Heart left ventricle (tissue), 16 donors: ENCODE results near the gene EIF5A2. TPM values are rescaled to one million over a fixed set of nuclear protein-coding genes. Genes with fewer than 3 reads are reported as not detected.

Experiments used
- ATAC-seq, 4 donors: fragments of 200-7000 bp; cut with Tn5 transposase; one replicate each; pipeline ENCODE4 v1.9.1; 2020 to 2022; ENCODE audit warnings: moderate library complexity in 4 of 4, mild to moderate bottlenecking in 3 of 4, moderate number of reproducible peaks in 1 of 4
- DNase-seq, 5 donors: peaks; one replicate each; pipeline ENCODE4 v3.0.0-alpha.2; 2020
- H3K27ac ChIP-seq, 12 donors: fragments of 200-600 bp; sonication (generic) in 4 of 12; one replicate each; pipeline versions ENCODE4 v1.5.0 to v1.8.0; 2016 to 2022; ENCODE audit warnings: mild to moderate bottlenecking in 2 of 12
- H3K27me3 ChIP-seq, 9 donors: fragments of 200-600 bp; sonication (generic) in 2 of 9; one replicate each; pipeline versions ENCODE4 v1.5.1 to v1.8.0; 2016 to 2022; ENCODE audit warnings: mild to moderate bottlenecking in 3 of 9
- H3K36me3 ChIP-seq, 9 donors: fragments of 200-600 bp; sonication (generic) in 2 of 9; one replicate each; pipeline versions ENCODE4 v1.5.0 to v1.8.0; 2018 to 2022; ENCODE audit warnings: mild to moderate bottlenecking in 2 of 9
- H3K4me1 ChIP-seq, 12 donors: fragments of 200-600 bp; sonication (generic) in 4 of 12; one replicate each; pipeline versions ENCODE4 v1.5.0 to v1.8.0; 2016 to 2022; ENCODE audit warnings: mild to moderate bottlenecking in 3 of 12
- H3K4me3 ChIP-seq, 12 donors: fragments of 200-600 bp; sonication (generic) in 4 of 12; one replicate each; pipeline versions ENCODE4 v1.5.0 to v1.8.0; 2017 to 2022; ENCODE audit warnings: mild to moderate bottlenecking in 9 of 12, moderate library complexity in 4 of 12
- H3K9me3 ChIP-seq, 12 donors: fragments of 200-600 bp; sonication (generic) in 4 of 12; one replicate each; pipeline versions ENCODE4 v1.5.0 to v1.8.0; 2016 to 2022; ENCODE audit warnings: mild to moderate bottlenecking in 1 of 12
- POLR2A ChIP-seq, 2 donors: fragments of 450-650 bp; IDR thresholded peaks; one replicate each; pipeline ENCODE4 v1.6.1; 2017; ENCODE audit warnings: antibody characterized with exemption in 2 of 2, mild to moderate bottlenecking in 2 of 2, moderate library complexity in 2 of 2
- WGBS, 4 donors: extraction: QIAGEN DNeasy Blood & Tissue Kit in 2 of 4; methylation state at CpG; one replicate each; pipeline versions ENCODE4 v1.1.5 to v1.1.7; 2013 to 2018; 5-methylcytosine and 5-hydroxymethylcytosine counted together
- intact Hi-C, 10 donors: fragments of 100-400 bp; cut with DNase I; formaldehyde crosslinking; loops; one replicate each; pipeline versions ENCODE4 v1.11.1 to v1.14.2; 2022
- polyA plus RNA-seq, 2 donors: library from polyadenylated mRNA; stranded (reverse); fragments of 200-250 nt; gene quantifications; one replicate each; pipeline ENCODE4 v1.2.3, GENCODE V29; 2013
- total RNA-seq, 9 donors: library from RNA; depleted of rRNA in 2 of 9; stranded (reverse); fragments of >200 nt in 2 of 9; fragmentation: NEBNext Ultra II Directional in 3 of 9; extraction: Animal tissue kit (Norgen Biotek cat#: 25700) in 3 of 9; gene quantifications; one replicate each; pipeline versions ENCODE4 v1.1.0 to v1.2.4, GENCODE V29; 2016 to 2023
- TF ChIP-seq, protein P1 (sequence below), 12 donors: fragments of 200-600 bp; sonication (generic) in 4 of 12; IDR thresholded peaks; one replicate each; pipeline versions ENCODE4 v1.5.0 to v1.8.0; 2018 to 2022; ENCODE audit warnings: antibody characterized with exemption in 12 of 12, mild to moderate bottlenecking in 5 of 12
- donor health status: ischemic (EF 13 %, LVEDD 7.1; RV severe dilation, severe dysfunction).
- donor health status: healthy with polysubstance abuse.
- donor health status: DM: no; HTN: yes; CAD: no.
- donor health status: DM: no; HTN: no; CAD: no.
- donor health status: ischemic (EF 25% LVEDD 6.9; RV normal size, moderate dysfunction).
- donor health status: ischemic (EF 25% LVEDD 5.7; RV mildly dilated, moderate dysfunction).
- donor health status: healthy.
- donor health status: DM: yes; HTN: yes; CAD: no.
- donor health status: ischemic (EF 35%, LVEDD 5.7; RV mildly dilated, moderate dysfunction).
- donor health status: nonischemic (EF 11% LVEDD 7.7; RV severe dilation, severe dysfunction).
- donor health status: DM: yes; HTN: yes; CAD: no.
- donor health status: PGD.
- donor health status: ischemic (EF 29% LVEDD 5.4; RV normal size, mild dysfunction).
- donor health status: nonischemic (EF 23%, LVEDD 6.1; RV moderate dilation, normal function).

Gene EIF5A2
- total and polyA plus RNA-seq, 11 donors = 1.6 to 13.9 (median 8.4) TPM

DNA sequence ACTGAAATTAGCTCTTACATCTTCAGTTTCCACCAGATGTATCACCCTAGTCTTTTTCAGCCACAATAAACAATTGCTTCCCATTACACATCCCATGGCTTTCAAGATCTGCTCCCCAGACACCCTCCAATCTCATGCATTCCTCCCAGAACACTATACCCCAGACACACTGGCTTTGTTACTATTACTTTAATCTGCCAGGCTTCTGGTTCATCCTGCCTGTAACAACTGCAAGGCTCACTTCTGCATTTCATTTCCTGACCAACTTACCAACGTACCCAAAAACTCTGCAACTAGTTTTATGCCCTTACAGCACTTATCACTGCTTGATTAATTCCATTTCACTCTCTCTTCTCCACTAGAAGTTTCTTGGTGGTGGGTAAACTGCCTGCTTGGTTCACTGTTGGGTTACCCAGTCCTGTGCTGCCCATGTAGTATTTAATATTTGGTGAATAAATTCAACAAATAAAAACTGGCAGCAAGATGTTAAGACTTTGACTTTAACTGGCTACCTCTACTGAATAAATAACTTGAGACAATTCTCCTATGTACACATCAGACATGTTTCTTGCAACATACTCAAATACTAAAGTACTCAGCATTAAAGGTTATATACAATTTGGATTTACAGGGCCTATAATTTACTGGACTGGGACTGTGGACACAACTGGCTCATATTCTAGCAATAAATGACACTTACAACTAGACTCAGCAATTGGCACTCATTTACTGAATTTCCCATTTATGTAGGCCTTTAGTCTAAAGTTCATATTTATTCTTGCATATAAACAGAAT, 41.1 kb downstream of the EIF5A2 start:
- peak overlapping the region in 1 of 12 donors; percentile 82 for H3K4me3 ChIP-seq
- 46 to 58% (median 50%) methylated on average over 1 of the region's 1 CpG for WGBS, 4 donors
- intact Hi-C loops = loop anchor here in 1 of 10 donors (5.0 kb wide), 1 partner anchor 900 kb away; the partner anchor contains the start of gene SEC62

DNA sequence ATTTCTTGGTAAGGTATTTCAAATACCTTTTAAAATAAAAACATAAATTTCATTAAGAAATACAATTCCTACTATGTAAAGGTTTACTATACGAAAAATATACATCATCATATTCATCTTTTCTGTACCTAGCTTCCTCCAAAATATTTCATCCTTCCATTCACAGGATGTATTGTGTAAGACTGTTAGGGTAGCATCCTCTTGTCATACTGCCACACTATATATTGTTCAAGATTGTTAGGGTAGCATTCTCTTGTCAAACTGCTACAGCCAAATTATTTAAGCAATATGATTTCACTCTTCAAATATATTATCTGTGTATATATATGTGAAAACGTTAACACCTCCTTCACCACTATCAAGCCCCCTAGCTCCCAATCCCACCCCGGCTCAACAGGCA, 41.9 kb downstream of the EIF5A2 start:
- Histone ChIP-seq H3K36me3 (peaks cover 0 to 38% (median 32%) of the 10 kb centered on the region in 9 donors), H3K9me3 (no peaks in the 10 kb centered on the region), H3K4me1 (peaks cover 0 to 33% (median 19%) of the 10 kb centered on the region in 12 donors), H3K4me3 (no peak overlapping the region), H3K27me3 (no peaks in the 10 kb centered on the region), H3K27ac (no peak overlapping the region)
- WGBS, 4 donors = 76 to 83% (median 80%) methylated on average over 3 of the region's 3 CpGs
- DNase-seq (no peak), ATAC-seq (no peak)
- TF ChIP-seq, protein P1, sequence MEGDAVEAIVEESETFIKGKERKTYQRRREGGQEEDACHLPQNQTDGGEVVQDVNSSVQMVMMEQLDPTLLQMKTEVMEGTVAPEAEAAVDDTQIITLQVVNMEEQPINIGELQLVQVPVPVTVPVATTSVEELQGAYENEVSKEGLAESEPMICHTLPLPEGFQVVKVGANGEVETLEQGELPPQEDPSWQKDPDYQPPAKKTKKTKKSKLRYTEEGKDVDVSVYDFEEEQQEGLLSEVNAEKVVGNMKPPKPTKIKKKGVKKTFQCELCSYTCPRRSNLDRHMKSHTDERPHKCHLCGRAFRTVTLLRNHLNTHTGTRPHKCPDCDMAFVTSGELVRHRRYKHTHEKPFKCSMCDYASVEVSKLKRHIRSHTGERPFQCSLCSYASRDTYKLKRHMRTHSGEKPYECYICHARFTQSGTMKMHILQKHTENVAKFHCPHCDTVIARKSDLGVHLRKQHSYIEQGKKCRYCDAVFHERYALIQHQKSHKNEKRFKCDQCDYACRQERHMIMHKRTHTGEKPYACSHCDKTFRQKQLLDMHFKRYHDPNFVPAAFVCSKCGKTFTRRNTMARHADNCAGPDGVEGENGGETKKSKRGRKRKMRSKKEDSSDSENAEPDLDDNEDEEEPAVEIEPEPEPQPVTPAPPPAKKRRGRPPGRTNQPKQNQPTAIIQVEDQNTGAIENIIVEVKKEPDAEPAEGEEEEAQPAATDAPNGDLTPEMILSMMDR (IDR thresholded peaks at IDR 0.05) = no peak
- no peak for TF ChIP-seq POLR2A (IDR thresholded peaks at IDR 0.05)
- intact Hi-C loops = loop anchor here in 1 of 10 donors (5.0 kb wide), 1 partner anchor 899 kb away; the partner anchor contains the start of gene SEC62

More for the DNA sequence above, 41.1 kb downstream of the EIF5A2 start:
- no peak for DNase-seq
- no peaks in the 10 kb centered on the region for H3K9me3 ChIP-seq
- H3K4me1 ChIP-seq = peaks cover 0 to 33% (median 19%) of the 10 kb centered on the region in 12 donors
- no peak for ATAC-seq
- peak overlapping the region in 1 of 12 donors; percentile 3 for H3K27ac ChIP-seq
- no peaks in the 10 kb centered on the region for H3K27me3 ChIP-seq
- H3K36me3 ChIP-seq = peaks cover 0 to 38% (median 32%) of the 10 kb centered on the region in 9 donors
- TF ChIP-seq POLR2A (IDR thresholded peaks at IDR 0.05) = no peak
- TF ChIP-seq, protein P1 (IDR thresholded peaks at IDR 0.05) = no peak

DNA sequence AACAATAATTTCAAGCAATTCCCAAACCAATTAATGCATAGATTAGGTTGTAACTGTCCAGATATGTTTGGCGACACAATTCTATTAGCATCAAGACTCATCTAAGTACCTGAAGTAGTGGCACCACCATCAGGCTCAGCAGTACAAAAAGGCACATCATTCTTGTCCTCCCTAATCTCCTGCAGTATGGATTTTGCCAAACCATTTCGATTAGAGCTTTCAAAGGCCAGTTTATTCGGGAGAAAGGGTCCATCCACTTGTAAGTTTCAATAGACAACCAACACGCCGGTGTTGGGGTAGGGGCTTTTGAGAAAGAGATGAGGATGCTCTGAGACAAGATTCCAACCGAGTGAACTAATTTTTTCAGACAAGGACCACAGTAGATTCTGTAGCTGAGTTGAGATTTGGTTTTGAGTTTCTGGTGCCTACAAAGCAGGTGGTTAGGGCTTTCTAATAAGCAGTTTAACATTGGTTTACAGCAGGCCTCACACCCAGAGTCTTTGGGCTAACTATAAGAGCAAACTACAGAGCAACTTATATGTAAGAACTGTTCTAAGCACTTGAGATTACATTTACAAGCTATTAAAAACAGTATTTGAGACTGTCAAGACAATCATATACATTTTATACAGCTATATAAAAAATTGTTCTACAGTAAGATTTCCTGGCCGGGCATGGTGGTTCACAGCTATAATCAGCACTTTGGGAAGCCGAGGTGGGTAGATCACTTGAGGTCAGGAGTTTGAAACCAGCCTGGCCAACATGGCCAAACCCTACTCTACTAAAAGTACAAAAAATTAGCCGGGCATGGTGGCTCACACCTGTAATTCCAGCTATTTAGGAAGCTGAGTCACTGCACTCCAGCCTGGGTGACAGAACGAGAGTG, 43.0 kb downstream of the EIF5A2 start:
- H3K27me3 ChIP-seq = no peaks in the 10 kb centered on the region
- no peak for DNase-seq
- ATAC-seq = no peak
- no peak for TF ChIP-seq POLR2A (IDR thresholded peaks at IDR 0.05)
- TF ChIP-seq, protein P1 (IDR thresholded peaks at IDR 0.05) = no peak
- H3K4me3 ChIP-seq = no peak overlapping the region
- intact Hi-C loops = loop anchor here in 1 of 10 donors (5.0 kb wide), 1 partner anchor 898 kb away; the partner anchor contains the start of gene SEC62
- peaks cover 0 to 29% (median 18%) of the 10 kb centered on the region in 12 donors for H3K4me1 ChIP-seq
- peaks cover 0 to 38% (median 32%) of the 10 kb centered on the region in 9 donors for H3K36me3 ChIP-seq
- no peaks in the 10 kb centered on the region for H3K9me3 ChIP-seq
- 86 to 92% (median 88%) methylated on average over 10 of the region's 10 CpGs for WGBS, 4 donors
- no peak overlapping the region for H3K27ac ChIP-seq
